ENCODE results near the gene IDS. TPM values are rescaled to one million over a fixed set of nuclear protein-coding genes. Genes with fewer than 3 reads are reported as not detected.
A peak's percentile ranks its signal among the peaks of the same experiment; 100 is the strongest.

The IDS gene
- total RNA-seq, 1 experiment from 2014 or later = 78.7 TPM

GRCh38 chrX:149494844-149495565 lies 10.1 kb downstream of the IDS start (continued):
- TF ChIP-seq POLR2AphosphoS5 (IDR thresholded peaks at IDR 0.05; ENCODE audit: low read depth, low read length) = no peak

DNA sequence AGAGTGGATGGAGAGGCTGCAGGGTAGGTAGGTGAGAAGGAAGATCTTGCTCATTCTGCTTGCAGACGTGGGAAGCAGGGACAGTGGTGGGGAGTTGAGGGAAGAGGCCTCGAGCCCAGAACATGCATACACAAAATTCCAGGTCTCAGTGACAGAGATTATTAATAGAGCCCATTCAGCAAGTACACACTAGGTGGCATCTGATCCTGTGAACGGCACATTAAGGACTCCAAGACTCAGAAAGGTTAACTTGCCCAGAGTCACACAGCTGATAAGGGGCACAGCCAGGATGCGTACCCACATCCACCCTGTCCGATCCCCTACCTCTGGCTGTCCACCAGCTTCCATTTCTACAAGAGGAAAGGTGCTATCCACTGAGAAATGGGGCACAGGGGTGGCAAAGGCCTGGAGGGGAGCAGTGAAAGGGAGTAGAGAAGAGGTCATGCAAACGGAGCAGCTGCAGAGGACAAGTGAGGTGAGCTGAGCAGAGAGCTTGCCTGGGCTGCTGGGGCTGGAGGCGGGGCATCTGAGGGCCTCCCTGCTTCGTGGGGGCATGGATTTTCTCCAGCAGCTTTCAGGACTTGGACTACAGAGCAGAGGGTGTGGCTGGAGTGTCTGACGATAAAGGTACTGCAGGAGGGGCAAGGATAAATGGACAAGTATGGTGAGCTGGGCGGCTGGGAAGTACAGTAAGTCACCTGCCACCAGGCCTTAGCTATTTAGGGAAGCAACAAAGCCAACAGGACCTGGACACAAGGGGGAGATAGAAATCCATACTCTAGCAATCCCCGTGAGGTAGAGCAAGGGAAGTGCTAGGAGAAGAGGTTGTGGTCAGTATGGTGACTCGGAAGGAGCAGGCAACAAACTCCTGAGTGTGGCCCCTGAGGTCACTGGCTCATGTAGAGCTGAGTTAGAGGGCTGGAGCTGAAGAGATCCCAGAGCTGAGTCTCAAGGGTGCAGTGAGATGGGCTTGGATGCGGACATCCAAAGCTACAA lies 11.2 kb downstream of the IDS start:
- ATAC-seq = peak; percentile 10; the same call in 1 of the 2 replicates
- no peaks in the 10 kb centered on the region for H3K27me3 ChIP-seq (ENCODE audit: control insufficient read depth, insufficient read depth, low read length)
- no peak overlapping the region for H3K27ac ChIP-seq (ENCODE audit: low read length)
- ChIA-PET CTCF (no interaction called here), POLR2A (no interaction called here)
- no peak for DNase-seq (ENCODE audit: low read depth, low spot score)
- no peak for TF ChIP-seq TCF7L2 (IDR thresholded peaks at IDR 0.05; ENCODE audit: low read depth, low read length)
- TF ChIP-seq, protein P1, sequence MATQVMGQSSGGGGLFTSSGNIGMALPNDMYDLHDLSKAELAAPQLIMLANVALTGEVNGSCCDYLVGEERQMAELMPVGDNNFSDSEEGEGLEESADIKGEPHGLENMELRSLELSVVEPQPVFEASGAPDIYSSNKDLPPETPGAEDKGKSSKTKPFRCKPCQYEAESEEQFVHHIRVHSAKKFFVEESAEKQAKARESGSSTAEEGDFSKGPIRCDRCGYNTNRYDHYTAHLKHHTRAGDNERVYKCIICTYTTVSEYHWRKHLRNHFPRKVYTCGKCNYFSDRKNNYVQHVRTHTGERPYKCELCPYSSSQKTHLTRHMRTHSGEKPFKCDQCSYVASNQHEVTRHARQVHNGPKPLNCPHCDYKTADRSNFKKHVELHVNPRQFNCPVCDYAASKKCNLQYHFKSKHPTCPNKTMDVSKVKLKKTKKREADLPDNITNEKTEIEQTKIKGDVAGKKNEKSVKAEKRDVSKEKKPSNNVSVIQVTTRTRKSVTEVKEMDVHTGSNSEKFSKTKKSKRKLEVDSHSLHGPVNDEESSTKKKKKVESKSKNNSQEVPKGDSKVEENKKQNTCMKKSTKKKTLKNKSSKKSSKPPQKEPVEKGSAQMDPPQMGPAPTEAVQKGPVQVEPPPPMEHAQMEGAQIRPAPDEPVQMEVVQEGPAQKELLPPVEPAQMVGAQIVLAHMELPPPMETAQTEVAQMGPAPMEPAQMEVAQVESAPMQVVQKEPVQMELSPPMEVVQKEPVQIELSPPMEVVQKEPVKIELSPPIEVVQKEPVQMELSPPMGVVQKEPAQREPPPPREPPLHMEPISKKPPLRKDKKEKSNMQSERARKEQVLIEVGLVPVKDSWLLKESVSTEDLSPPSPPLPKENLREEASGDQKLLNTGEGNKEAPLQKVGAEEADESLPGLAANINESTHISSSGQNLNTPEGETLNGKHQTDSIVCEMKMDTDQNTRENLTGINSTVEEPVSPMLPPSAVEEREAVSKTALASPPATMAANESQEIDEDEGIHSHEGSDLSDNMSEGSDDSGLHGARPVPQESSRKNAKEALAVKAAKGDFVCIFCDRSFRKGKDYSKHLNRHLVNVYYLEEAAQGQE (IDR thresholded peaks at IDR 0.05; ENCODE audit: insufficient read depth in 1 of 2, low read depth in 2 of 2, low read length in 1 of 2) = no peak
- no peak for TF ChIP-seq POLR2AphosphoS5 (IDR thresholded peaks at IDR 0.05; ENCODE audit: low read depth, low read length)
- TF ChIP-seq, protein P2, sequence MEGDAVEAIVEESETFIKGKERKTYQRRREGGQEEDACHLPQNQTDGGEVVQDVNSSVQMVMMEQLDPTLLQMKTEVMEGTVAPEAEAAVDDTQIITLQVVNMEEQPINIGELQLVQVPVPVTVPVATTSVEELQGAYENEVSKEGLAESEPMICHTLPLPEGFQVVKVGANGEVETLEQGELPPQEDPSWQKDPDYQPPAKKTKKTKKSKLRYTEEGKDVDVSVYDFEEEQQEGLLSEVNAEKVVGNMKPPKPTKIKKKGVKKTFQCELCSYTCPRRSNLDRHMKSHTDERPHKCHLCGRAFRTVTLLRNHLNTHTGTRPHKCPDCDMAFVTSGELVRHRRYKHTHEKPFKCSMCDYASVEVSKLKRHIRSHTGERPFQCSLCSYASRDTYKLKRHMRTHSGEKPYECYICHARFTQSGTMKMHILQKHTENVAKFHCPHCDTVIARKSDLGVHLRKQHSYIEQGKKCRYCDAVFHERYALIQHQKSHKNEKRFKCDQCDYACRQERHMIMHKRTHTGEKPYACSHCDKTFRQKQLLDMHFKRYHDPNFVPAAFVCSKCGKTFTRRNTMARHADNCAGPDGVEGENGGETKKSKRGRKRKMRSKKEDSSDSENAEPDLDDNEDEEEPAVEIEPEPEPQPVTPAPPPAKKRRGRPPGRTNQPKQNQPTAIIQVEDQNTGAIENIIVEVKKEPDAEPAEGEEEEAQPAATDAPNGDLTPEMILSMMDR (IDR thresholded peaks at IDR 0.05) = peak; percentile 30
- TF ChIP-seq SIN3A (IDR thresholded peaks at IDR 0.05; ENCODE audit: borderline replicate concordance, insufficient read depth, low read depth, low read length) = no peak
- H3K4me1 ChIP-seq (ENCODE audit: control insufficient read depth, insufficient read depth, low read length) = peaks cover 4% of the 10 kb centered on the region
- H3K4me3 ChIP-seq (ENCODE audit: low read depth in 2 of 2, low read length in 2 of 2) = no peak overlapping the region
- no peaks in the 10 kb centered on the region for H3K9me3 ChIP-seq (ENCODE audit: control insufficient read depth, insufficient read depth, low read depth, low read length)
- no TSS peak for BruUV-seq (replicated peaks)
- peaks cover 9% of the 10 kb centered on the region for H3K36me3 ChIP-seq (ENCODE audit: control insufficient read depth, insufficient read depth, low read length)
- intact Hi-C loops (cut with micrococcal nuclease; ENCODE audit: unreplicated experiment) (no loop called here), in situ Hi-C loops (cut with HindIII; ENCODE audit: low pct_unique_long_range_greater_than_20kb, low sequenced_read_pairs) (no loop called here)

DNA sequence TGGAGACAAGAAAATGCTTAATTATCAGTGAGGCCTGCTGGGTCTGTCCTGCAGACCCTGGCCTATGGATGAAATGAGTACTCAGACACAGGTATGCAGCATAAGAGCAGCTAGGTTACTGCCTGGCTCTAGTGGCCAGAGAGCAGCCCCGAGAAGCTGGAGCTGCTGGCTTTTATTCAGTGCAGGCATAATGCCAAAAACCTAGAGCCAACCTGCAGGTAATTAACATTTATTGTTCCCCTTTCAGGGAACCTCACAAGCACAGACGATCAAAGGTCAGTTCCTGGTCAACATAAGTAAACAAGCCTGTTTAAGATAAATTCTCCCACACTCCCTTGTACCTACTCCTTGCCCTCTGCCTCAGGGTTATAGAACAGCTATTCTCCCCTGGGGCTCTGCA lies 13.3 kb downstream of the IDS start:
- CTCF ChIA-PET = no interaction called here
- peaks cover 9% of the 10 kb centered on the region for H3K36me3 ChIP-seq (ENCODE audit: control insufficient read depth, insufficient read depth, low read length)
- H3K27me3 ChIP-seq (ENCODE audit: control insufficient read depth, insufficient read depth, low read length) = no peaks in the 10 kb centered on the region
- peaks cover 4% of the 10 kb centered on the region for H3K4me1 ChIP-seq (ENCODE audit: control insufficient read depth, insufficient read depth, low read length)
- TF ChIP-seq, protein P1 (IDR thresholded peaks at IDR 0.05; ENCODE audit: insufficient read depth in 1 of 2, low read depth in 2 of 2, low read length in 1 of 2) = no peak
- no peak for TF ChIP-seq POLR2AphosphoS5 (IDR thresholded peaks at IDR 0.05; ENCODE audit: low read depth, low read length)
- TF ChIP-seq, protein P2 (IDR thresholded peaks at IDR 0.05) = no peak
- no peak for TF ChIP-seq TCF7L2 (IDR thresholded peaks at IDR 0.05; ENCODE audit: low read depth, low read length)
- TF ChIP-seq SIN3A (IDR thresholded peaks at IDR 0.05; ENCODE audit: borderline replicate concordance, insufficient read depth, low read depth, low read length) = no peak
- H3K4me3 ChIP-seq (ENCODE audit: low read depth in 2 of 2, low read length in 2 of 2) = no peak overlapping the region
- intact Hi-C loops (cut with micrococcal nuclease; ENCODE audit: unreplicated experiment) (no loop called here), in situ Hi-C loops (cut with HindIII; ENCODE audit: low pct_unique_long_range_greater_than_20kb, low sequenced_read_pairs) (no loop called here)
- no TSS peak for BruUV-seq (replicated peaks)
- no peak overlapping the region for H3K27ac ChIP-seq (ENCODE audit: low read length)
- no peaks in the 10 kb centered on the region for H3K9me3 ChIP-seq (ENCODE audit: control insufficient read depth, insufficient read depth, low read depth, low read length)
- ATAC-seq = no peak
- DNase-seq (ENCODE audit: low read depth, low spot score) = no peak
- POLR2A ChIA-PET = no interaction called here

All from Panc1 (cell line).